ENCODE results near the gene PERM1.
A peak's percentile ranks its signal among the peaks of the same experiment; 100 is the strongest.

The PERM1 gene

GRCh38 chr1:967466-968343, 14.2 kb downstream of the PERM1 start:
- H3K27ac ChIP-seq: peak overlapping the region; percentile 99

GRCh38 chr1:966704-967300, 15.1 kb downstream of the PERM1 start:
- H3K27ac ChIP-seq: peak overlapping the region; percentile 99
- no peak for DNase-seq (ENCODE audit: low read depth, low spot score)

More at GRCh38 chr1:967466-968343, 14.2 kb downstream of the PERM1 start:
- no peak for DNase-seq (ENCODE audit: low read depth, low spot score)

- DNase-seq (ENCODE audit: low read depth, low spot score): no peak
- H3K27ac ChIP-seq: peak within 1 kb of the TSS; percentile 99
These were observed 15.7 kb downstream of the PERM1 start, which contains the start of gene PLEKHN1 for GRCh38 chr1:966135-966703. Gene PLEKHN1, plus strand, starts transcription at chr1:966482. Its CDS starts 50 bp downstream, at chr1:966532.

GRCh38 chr1:965526-966134, 16.3 kb downstream of the PERM1 start:
- H3K27ac ChIP-seq: peak overlapping the region; percentile 99
- no peak for DNase-seq (ENCODE audit: low read depth, low spot score)

GRCh38 chr1:964691-965525, 17.0 kb downstream of the PERM1 start:
- no peak overlapping the region for H3K27ac ChIP-seq
- no peak for DNase-seq (ENCODE audit: low read depth, low spot score)

- no peak for DNase-seq (ENCODE audit: low read depth, low spot score)
- H3K27ac ChIP-seq: no peak overlapping the region
These were observed 18.0 kb downstream of the PERM1 start for GRCh38 chr1:963746-964525.

- H3K27ac ChIP-seq: no peak overlapping the region
- no peak for DNase-seq (ENCODE audit: low read depth, low spot score)
These were observed 18.6 kb downstream of the PERM1 start for GRCh38 chr1:963301-963651.

GRCh38 chr1:962381-963300, 19.3 kb downstream of the PERM1 start:
- no peak for DNase-seq (ENCODE audit: low read depth, low spot score)
- no peak overlapping the region for H3K27ac ChIP-seq

- DNase-seq (ENCODE audit: low read depth, low spot score): no peak
- H3K27ac ChIP-seq: no peak overlapping the region
These were observed 20.7 kb downstream of the PERM1 start for GRCh38 chr1:961132-961669.

- DNase-seq (ENCODE audit: low read depth, low spot score): no peak
- H3K27ac ChIP-seq: no peak within 1 kb of the TSS
These were observed 21.3 kb downstream of the PERM1 start, which contains the start of gene KLHL17 for GRCh38 chr1:960363-961131. Gene KLHL17, plus strand, starts transcription at chr1:960584. Its CDS starts 110 bp downstream, at chr1:960694.

GRCh38 chr1:959731-960362, 22.0 kb downstream of the PERM1 start:
- H3K27ac ChIP-seq: no peak overlapping the region

GRCh38 chr1:958823-959730, 22.8 kb downstream of the PERM1 start, which contains the start of gene NOC2L:
Gene NOC2L, minus strand, starts transcription at chr1:959256. Its CDS starts 16 bp downstream, at chr1:959240.
- no peak for DNase-seq (ENCODE audit: low read depth, low spot score)
- no peak within 1 kb of the TSS for H3K27ac ChIP-seq

More at GRCh38 chr1:959731-960362, 22.0 kb downstream of the PERM1 start:
- no peak for DNase-seq (ENCODE audit: low read depth, low spot score)

GRCh38 chr1:956636-957035, 25.3 kb downstream of the PERM1 start:
- H3K27ac ChIP-seq: no peak overlapping the region
- no peak for DNase-seq (ENCODE audit: low read depth, low spot score)

- no peak for DNase-seq (ENCODE audit: low read depth, low spot score)
- H3K27ac ChIP-seq: no peak overlapping the region
These were observed 26.4 kb downstream of the PERM1 start for GRCh38 chr1:955474-955873.

- no peak overlapping the region for H3K27ac ChIP-seq
- no peak for DNase-seq (ENCODE audit: low read depth, low spot score)
These were observed 27.0 kb downstream of the PERM1 start for GRCh38 chr1:954927-955326.

Measured in epithelial cell of prostate (primary cell).